Measurements from ENCODE around the gene MORC2.

MORC2 gene

DNA sequence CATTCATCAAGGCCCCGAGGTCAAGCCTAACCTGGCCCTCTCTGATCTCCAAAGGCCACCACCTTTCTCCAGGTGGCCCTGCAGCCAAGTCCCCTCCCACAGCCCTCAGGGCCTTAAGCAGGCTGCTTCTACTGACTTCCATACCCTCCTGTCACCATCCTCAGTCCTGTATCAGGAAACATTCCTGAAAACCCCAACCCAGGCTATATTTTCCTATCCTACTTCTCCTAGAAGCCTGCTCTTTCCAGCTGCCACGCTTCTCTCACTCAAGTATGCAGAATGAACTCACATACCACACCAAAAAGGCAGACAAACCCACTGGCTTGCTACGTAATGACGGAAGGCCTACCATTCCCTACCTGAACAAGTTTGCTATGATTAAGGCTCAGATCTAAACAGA is 23.6 kb downstream of the MORC2 start:
- H3K4me3 ChIP-seq (ENCODE audit: low read length) = no peak overlapping the region
- TF ChIP-seq, protein P1, sequence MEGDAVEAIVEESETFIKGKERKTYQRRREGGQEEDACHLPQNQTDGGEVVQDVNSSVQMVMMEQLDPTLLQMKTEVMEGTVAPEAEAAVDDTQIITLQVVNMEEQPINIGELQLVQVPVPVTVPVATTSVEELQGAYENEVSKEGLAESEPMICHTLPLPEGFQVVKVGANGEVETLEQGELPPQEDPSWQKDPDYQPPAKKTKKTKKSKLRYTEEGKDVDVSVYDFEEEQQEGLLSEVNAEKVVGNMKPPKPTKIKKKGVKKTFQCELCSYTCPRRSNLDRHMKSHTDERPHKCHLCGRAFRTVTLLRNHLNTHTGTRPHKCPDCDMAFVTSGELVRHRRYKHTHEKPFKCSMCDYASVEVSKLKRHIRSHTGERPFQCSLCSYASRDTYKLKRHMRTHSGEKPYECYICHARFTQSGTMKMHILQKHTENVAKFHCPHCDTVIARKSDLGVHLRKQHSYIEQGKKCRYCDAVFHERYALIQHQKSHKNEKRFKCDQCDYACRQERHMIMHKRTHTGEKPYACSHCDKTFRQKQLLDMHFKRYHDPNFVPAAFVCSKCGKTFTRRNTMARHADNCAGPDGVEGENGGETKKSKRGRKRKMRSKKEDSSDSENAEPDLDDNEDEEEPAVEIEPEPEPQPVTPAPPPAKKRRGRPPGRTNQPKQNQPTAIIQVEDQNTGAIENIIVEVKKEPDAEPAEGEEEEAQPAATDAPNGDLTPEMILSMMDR (conservative IDR thresholded peaks at IDR 0.05; ENCODE audit: low read length) = no peak
- no peak for DNase-seq (ENCODE audit: low read depth)

DNA sequence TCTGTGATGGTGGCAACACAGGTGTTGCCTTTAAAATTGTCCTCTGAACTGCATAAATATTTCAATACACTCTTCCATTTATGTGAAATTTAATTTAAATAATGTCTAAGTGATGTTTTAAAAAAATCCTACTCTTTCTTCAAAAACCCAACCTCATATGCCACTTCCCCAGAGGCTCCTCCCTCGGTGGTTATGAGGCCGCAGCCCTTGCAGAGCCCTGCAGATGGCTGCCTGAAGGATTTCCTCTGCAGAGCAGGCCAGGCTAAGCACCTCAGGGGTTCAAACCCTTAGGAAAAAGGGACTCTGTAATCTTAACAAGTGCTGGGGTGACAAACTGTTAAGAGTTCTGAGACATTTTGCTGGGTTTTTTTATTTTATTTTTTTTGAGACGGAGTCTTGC is 25.2 kb downstream of the MORC2 start:
- TF ChIP-seq, protein P1 (conservative IDR thresholded peaks at IDR 0.05; ENCODE audit: low read length) = no peak
- no peak overlapping the region for H3K4me3 ChIP-seq (ENCODE audit: low read length)
- no peak for DNase-seq (ENCODE audit: low read depth)

DNA sequence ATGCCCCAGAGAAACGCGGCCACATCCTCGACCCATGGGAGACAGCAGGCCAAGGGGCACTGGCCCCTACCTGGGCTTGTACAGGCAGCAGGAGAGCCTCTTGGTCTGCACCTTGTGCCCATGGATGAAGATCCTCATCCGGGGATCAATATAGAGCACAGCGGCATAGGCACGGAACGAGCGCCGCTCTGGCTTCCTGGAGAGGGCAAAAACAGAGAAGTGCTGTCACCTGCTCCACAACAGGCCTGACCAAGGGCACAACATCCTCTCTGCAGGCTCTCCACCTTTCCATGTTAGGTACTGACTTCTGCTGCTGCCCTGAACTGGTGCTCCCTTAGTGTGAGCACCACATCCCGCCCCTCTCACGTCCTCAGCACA is 27.2 kb downstream of the MORC2 start:
- no peak overlapping the region for H3K4me3 ChIP-seq (ENCODE audit: low read length)
- no peak for DNase-seq (ENCODE audit: low read depth)
- TF ChIP-seq, protein P1 (conservative IDR thresholded peaks at IDR 0.05; ENCODE audit: low read length) = no peak

DNA sequence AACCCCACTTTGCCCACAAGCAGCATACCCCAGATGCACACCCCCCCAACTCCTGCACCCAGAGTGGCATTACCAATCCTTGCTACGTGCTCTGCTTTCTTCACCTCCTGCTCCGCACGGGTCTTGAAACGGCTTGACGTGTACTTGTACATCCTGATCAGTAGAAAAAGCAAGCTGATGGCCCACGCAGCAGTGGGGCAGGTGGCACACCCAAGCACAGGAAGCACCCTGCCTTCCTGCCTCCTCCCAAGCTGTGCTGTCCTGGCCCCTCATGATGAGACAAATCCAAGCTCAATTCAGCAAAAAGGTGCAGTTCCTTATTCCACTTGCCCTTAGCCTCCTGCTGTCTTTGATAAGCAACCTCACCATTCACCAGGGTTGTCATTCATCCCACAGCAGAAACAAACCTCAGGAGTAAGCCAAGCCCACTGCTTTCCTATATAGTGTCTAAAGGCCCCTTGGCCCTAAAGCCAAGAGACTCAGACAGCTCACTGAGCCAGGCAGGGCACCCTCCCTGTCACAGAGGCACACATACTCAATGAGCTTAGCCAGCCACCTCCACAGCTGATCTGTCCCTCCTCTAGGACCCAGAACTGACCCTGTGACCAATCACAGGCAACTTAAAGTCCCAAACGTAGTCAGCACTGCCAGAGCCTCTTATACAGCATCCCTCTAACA is 27.8 kb downstream of the MORC2 start:
- TF ChIP-seq, protein P1 (conservative IDR thresholded peaks at IDR 0.05; ENCODE audit: low read length) = no peak
- H3K4me3 ChIP-seq (ENCODE audit: low read length) = no peak overlapping the region
- DNase-seq (ENCODE audit: low read depth) = no peak

DNA sequence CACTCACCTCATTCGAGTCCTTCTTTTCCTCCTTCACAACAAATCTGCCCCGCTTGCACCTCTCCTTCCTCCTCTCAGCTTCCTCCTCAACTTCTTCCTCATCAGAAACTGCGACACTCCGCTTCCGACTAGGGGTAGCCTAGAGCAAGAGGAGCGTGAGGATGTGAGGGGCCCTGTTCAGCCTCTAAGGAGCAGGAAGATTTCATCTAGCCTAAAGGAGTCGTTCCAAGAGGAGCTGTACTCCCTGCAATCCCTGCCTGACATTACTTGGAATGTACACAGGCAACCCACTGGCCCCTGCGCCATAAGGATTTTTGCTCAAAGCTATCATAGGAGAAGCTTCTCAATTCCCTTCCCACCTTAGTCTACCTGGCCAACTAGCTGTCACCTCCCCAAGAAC is 34.5 kb downstream of the MORC2 start:
- H3K4me3 ChIP-seq (ENCODE audit: low read length) = no peak overlapping the region
- no peak for DNase-seq (ENCODE audit: low read depth)
- TF ChIP-seq, protein P1 (conservative IDR thresholded peaks at IDR 0.05; ENCODE audit: low read length) = no peak

DNA sequence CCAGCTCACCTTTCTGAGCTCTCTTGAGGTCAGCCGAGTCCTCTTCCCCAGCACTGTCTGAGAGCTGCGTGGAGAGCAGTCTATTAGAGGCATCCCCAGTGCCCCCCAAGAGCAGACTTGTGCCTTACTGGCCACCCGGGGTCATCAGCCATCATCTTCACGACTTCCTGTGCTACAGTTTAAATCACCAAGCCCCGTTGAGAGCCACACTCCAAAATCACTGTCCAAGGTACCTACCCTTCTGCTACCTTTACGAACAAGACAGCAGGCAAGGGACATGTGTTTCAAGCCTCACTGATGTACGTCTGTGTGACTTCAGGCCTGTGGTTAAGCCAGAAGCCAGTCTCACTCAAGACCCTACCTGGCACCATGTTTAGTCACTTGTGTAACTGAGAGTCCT is 35.1 kb downstream of the MORC2 start:
- DNase-seq (ENCODE audit: low read depth) = no peak
- TF ChIP-seq, protein P1 (conservative IDR thresholded peaks at IDR 0.05; ENCODE audit: low read length) = no peak

DNA sequence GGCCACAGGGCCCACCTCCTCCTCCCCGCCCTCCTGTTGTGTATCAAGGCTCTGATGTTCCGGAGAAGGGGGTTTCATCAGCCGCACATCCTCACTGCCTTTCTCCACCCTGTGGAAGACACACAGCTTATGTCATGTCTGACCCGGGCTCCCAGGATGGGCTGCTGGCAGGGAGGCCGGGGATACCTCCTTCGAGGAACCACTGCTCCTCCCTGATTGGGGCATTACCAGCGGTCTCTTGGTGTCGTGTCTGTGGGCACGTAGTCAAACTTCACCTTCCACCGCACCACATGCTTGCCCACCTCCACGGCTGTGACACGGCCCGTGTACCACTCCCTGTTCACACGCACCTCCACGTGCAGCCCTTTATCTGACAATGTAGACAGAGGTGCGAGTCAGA is 35.9 kb downstream of the MORC2 start:
- TF ChIP-seq, protein P1 (conservative IDR thresholded peaks at IDR 0.05; ENCODE audit: low read length) = no peak
- H3K4me3 ChIP-seq (ENCODE audit: low read length) = no peak overlapping the region
- DNase-seq (ENCODE audit: low read depth) = no peak

More for the DNA sequence above, 35.1 kb downstream of the MORC2 start:
- no peak overlapping the region for H3K4me3 ChIP-seq (ENCODE audit: low read length)

Data from AG10803 (cell line).